MM.1S (cell line): ENCODE measurements around the gene SEPTIN2.

Experiments
- DNase-seq: peaks from one replicate; pipeline ENCODE4 v3.0.0-alpha.2; 2015
- H2AFZ ChIP-seq: fragments of 300-600 bp; sonication (generic); 2 replicates; pipeline ENCODE4 v1.6.0; 2016; ENCODE audit warnings: antibody characterized with exemption, low read length
- H3F3A ChIP-seq: fragments of 300-600 bp; sonication (generic); 2 replicates; pipeline ENCODE4 v1.6.1; 2016; ENCODE audit warnings: mild to moderate bottlenecking, antibody characterized with exemption, low read length, moderate library complexity, mixed read lengths; ENCODE audit not compliant: insufficient read depth
- H3K27ac ChIP-seq: fragments of 300-600 bp; sonication (generic); 2 replicates; pipeline ENCODE4 v1.5.1; 2016; ENCODE audit warnings: mild to moderate bottlenecking, low read length
- H3K27me3 ChIP-seq: fragments of 300-600 bp; sonication (generic); replicated peaks from 2 replicates; pipeline ENCODE4 v1.6.0; 2016; ENCODE audit warnings: low read length; ENCODE audit not compliant: insufficient read depth
- H3K36me3 ChIP-seq: fragments of 300-600 bp; sonication (generic); replicated peaks from 2 replicates; pipeline ENCODE4 v1.6.1; 2016; ENCODE audit warnings: mild to moderate bottlenecking, low read length, mixed read lengths; ENCODE audit not compliant: insufficient read depth
- H3K4me1 ChIP-seq: fragments of 300-600 bp; sonication (generic); 2 replicates; pipeline ENCODE4 v1.6.1; 2016; ENCODE audit warnings: low read length, mixed read lengths
- H3K4me2 ChIP-seq: fragments of 300-600 bp; sonication (generic); 2 replicates; pipeline ENCODE4 v1.6.0; 2016; ENCODE audit warnings: low read depth, low read length
- H3K4me3 ChIP-seq: fragments of 300-600 bp; sonication (generic); 2 replicates; pipeline ENCODE4 v1.5.1; 2016; ENCODE audit warnings: low read length, mixed read lengths
- H3K79me2 ChIP-seq: fragments of 300-600 bp; sonication (generic); 2 replicates; pipeline ENCODE4 v1.6.1; 2016; ENCODE audit warnings: mixed run types, low read length, mixed read lengths
- H3K9ac ChIP-seq: fragments of 300-600 bp; sonication (generic); 2 replicates; pipeline ENCODE4 v1.6.1; 2016; ENCODE audit warnings: low read length, mixed read lengths
- H3K9me2 ChIP-seq: fragments of 300-600 bp; sonication (generic); replicated peaks from 2 replicates; pipeline ENCODE4 v1.6.1; 2016; ENCODE audit warnings: mild to moderate bottlenecking, low read length, mixed read lengths; ENCODE audit not compliant: insufficient read depth
- H3K9me3 ChIP-seq: fragments of 300-600 bp; sonication (generic); replicated peaks from 2 replicates; pipeline ENCODE4 v1.6.1; 2016; ENCODE audit warnings: mild to moderate bottlenecking, low read length, mixed read lengths; ENCODE audit not compliant: insufficient read depth
- H4K20me1 ChIP-seq: fragments of 300-600 bp; sonication (generic); 2 replicates; pipeline ENCODE4 v1.6.1; 2016; ENCODE audit warnings: mild to moderate bottlenecking, low read length, moderate library complexity, mixed read lengths; ENCODE audit not compliant: insufficient read depth
- CTCF ChIP-seq: fragments of 300-600 bp; sonication (generic); IDR thresholded peaks from 2 replicates; pipeline ENCODE4 v1.5.1; 2016; ENCODE audit warnings: antibody characterized with exemption, low read length, mixed read lengths
- EZH2 ChIP-seq: fragments of 300-600 bp; sonication (generic); optimal IDR thresholded peaks from 2 replicates; pipeline ENCODE3; 2017; ENCODE audit warnings: low read depth, mild to moderate bottlenecking, antibody characterized with exemption, low read length, mixed read lengths
- EZH2phosphoT487 ChIP-seq: fragments of 300-600 bp; sonication (generic); IDR thresholded peaks from 2 replicates; pipeline ENCODE4 v1.6.1; 2018; ENCODE audit warnings: antibody characterized with exemption, low read length

Gene SEPTIN2

DNA sequence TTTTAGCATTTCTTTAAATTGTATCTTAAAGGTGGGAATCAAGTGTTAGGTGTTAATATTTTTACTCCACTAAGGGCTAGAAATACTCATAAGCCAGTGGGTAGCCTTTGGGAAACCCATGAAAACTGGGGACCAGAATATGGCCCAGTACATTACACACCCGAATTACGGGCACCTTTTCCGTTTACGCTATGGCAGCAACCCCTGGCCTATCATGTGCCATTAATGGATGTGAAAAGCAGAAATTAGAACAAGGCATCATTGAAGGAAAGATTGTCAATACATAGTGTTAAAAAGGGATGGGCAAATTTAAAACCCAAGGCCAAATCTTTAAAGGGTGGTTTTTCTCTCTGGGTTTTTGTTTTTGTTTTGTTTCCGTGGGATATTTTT lies 41.1 kb downstream of the SEPTIN2 start:
- H3K79me2 ChIP-seq, result peaks cover 55% of the 10 kb centered on the region

GRCh38 chr2:241357531-241357930 lies 41.8 kb downstream of the SEPTIN2 start:
- Histone ChIP-seq H3K4me1 (peaks cover 13% of the 10 kb centered on the region), H3K4me3 (peak overlapping the region; percentile 90), H3K4me2 (peak overlapping the region; percentile 85), H3K9me2 (no peaks in the 10 kb centered on the region), H2AFZ (no peak overlapping the region), H3K27ac (peak overlapping the region; percentile 77; the same call in 1 of the 2 replicates), H3K9me3 (no peaks in the 10 kb centered on the region), H3K36me3 (no peaks in the 10 kb centered on the region), H3K79me2 (peaks cover 59% of the 10 kb centered on the region), H3F3A (peaks cover 17% of the 10 kb centered on the region), H3K9ac (peak overlapping the region; percentile 90; the same call in 1 of the 2 replicates), H3K27me3 (no peaks in the 10 kb centered on the region), H4K20me1 (peaks cover 3% of the 10 kb centered on the region; the same call in 1 of the 2 replicates)
- TF ChIP-seq CTCF (no peak), EZH2phosphoT487 (no peak), EZH2 (no peak)
- DNase-seq, result peak; percentile 51

More for the DNA sequence above, 41.1 kb downstream of the SEPTIN2 start:
- H3K4me1 ChIP-seq, result peaks cover 13% of the 10 kb centered on the region
- H3K27ac ChIP-seq, result peak overlapping the region; percentile 77; the same call in 1 of the 2 replicates
- no peak for TF ChIP-seq CTCF
- TF ChIP-seq EZH2phosphoT487, result no peak
- no peak for TF ChIP-seq EZH2
- H2AFZ ChIP-seq, result no peak overlapping the region
- H3F3A ChIP-seq, result peaks cover 21% of the 10 kb centered on the region
- no peak for DNase-seq
- peaks cover 3% of the 10 kb centered on the region; the same call in 1 of the 2 replicates for H4K20me1 ChIP-seq
- no peaks in the 10 kb centered on the region for H3K9me2 ChIP-seq
- H3K4me2 ChIP-seq, result peak overlapping the region; percentile 85
- H3K36me3 ChIP-seq, result no peaks in the 10 kb centered on the region
- no peaks in the 10 kb centered on the region for H3K27me3 ChIP-seq
- H3K9ac ChIP-seq, result peak overlapping the region; percentile 90
- H3K4me3 ChIP-seq, result peak overlapping the region; percentile 90
- no peaks in the 10 kb centered on the region for H3K9me3 ChIP-seq

DNA sequence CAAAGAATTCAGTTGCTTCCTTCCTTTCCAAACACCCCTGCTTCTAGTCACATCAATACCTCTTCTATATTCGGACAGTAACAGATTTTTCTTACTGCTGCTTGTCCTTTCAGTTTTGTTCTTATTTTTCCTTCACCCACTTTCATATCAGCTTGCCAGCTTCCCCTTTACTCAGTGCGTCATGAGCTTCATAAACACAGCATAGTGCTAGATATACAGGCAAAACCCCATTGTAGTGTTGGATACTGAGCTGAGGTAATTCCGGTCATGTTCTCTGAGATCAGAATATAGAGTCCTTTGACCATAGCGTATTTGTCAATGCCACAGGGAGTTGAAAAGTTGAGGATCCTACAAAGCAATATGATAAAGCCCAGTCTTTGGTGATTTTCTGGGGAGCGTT lies 42.7 kb downstream of the SEPTIN2 start:
- peak overlapping the region; percentile 90; the same call in 1 of the 2 replicates for H3K4me3 ChIP-seq
- H3K9me2 ChIP-seq, result no peaks in the 10 kb centered on the region
- no peaks in the 10 kb centered on the region for H3K27me3 ChIP-seq
- H3K9me3 ChIP-seq, result no peaks in the 10 kb centered on the region
- H3K4me2 ChIP-seq, result peak overlapping the region; percentile 85
- H3K9ac ChIP-seq, result peak overlapping the region; percentile 90; the same call in 1 of the 2 replicates
- no peaks in the 10 kb centered on the region for H3K36me3 ChIP-seq
- H2AFZ ChIP-seq, result no peak overlapping the region
- H4K20me1 ChIP-seq, result peaks cover 7% of the 10 kb centered on the region; the same call in 1 of the 2 replicates
- H3K27ac ChIP-seq, result peak overlapping the region; percentile 77
- peaks cover 13% of the 10 kb centered on the region for H3F3A ChIP-seq
- peaks cover 68% of the 10 kb centered on the region for H3K79me2 ChIP-seq
- TF ChIP-seq EZH2 (no peak), CTCF (no peak), EZH2phosphoT487 (no peak)
- peak; percentile 77 for DNase-seq
- H3K4me1 ChIP-seq, result peaks cover 21% of the 10 kb centered on the region
